AG09319 (cell line): ENCODE measurements around the gene ZMIZ1.

Source experiments
- DNase-seq: peaks from one replicate; pipeline ENCODE4 v3.0.0-alpha.2; 2010; ENCODE audit warnings: low read depth; ENCODE audit errors: extremely low read depth
- TF ChIP-seq, protein P1 (sequence below): IDR thresholded peaks from 2 replicates; pipeline ENCODE4 v1.5.1; 2011; ENCODE audit warnings: low read depth, mild to moderate bottlenecking, inconsistent platforms, low read length, moderate library complexity

ZMIZ1 gene

DNA sequence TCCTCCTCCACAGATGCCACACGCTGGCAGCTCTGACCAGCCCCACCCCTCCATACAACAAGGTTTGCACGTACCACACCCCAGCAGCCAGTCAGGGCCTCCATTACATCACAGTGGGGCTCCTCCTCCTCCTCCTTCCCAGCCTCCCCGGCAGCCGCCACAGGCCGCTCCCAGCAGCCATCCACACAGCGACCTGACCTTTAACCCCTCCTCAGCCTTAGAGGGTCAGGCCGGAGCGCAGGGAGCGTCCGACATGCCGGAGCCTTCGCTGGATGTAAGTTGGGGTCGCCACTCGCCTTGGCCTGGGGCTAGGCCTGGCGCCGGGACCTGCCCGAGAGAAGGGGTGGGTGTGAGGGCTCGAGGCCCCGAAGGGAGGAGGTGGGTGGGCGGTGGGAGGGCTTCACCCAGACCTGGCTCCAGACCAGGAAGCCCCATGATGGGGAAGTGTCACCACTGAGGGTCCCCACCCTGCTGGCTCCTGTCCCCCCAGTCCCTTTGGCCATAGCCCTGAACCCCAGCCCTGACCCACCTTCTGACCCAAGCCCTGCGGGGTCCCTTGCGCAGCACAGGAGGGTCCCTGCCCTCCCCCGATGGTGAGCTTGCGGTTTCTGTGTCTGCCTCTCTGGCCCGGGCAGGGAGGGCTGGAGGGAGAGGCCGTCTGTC is 242.3 kb downstream of the ZMIZ1 start:
- TF ChIP-seq, protein P1, sequence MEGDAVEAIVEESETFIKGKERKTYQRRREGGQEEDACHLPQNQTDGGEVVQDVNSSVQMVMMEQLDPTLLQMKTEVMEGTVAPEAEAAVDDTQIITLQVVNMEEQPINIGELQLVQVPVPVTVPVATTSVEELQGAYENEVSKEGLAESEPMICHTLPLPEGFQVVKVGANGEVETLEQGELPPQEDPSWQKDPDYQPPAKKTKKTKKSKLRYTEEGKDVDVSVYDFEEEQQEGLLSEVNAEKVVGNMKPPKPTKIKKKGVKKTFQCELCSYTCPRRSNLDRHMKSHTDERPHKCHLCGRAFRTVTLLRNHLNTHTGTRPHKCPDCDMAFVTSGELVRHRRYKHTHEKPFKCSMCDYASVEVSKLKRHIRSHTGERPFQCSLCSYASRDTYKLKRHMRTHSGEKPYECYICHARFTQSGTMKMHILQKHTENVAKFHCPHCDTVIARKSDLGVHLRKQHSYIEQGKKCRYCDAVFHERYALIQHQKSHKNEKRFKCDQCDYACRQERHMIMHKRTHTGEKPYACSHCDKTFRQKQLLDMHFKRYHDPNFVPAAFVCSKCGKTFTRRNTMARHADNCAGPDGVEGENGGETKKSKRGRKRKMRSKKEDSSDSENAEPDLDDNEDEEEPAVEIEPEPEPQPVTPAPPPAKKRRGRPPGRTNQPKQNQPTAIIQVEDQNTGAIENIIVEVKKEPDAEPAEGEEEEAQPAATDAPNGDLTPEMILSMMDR, result no peak

GRCh38 chr10:79311581-79312407 is 243.0 kb downstream of the ZMIZ1 start:
- TF ChIP-seq, protein P1, result no peak

More for the DNA sequence above, 242.3 kb downstream of the ZMIZ1 start:
- no peak for DNase-seq

DNA sequence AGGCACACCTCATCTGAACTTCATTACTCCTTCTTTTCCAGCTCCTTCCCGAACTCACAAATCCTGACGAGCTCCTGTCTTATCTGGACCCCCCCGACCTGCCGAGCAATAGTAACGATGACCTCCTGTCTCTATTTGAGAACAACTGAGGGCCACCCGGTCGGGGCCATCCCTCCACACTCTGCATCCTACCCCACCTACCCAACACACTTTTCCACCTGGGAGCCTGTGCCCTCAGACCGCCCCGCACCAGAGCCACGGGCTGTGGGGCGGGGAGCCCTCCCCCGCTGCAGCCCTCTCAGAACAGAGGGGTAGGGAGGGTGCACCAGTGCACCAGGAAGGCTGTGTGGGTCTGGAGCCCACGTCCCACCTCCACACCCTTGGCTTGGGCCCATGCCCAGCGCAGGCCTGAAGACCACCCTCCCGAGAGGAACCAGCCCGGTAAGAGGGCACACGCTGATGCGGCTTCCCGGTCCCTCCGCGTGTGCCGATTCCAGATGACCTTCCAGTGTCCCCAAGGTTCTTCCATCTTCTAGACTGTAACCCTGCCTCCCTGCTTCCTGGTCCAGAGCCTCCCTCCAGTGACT is 243.9 kb downstream of the ZMIZ1 start:
- DNase-seq, result no peak
- TF ChIP-seq, protein P1, result no peak

More at GRCh38 chr10:79311581-79312407, 243.0 kb downstream of the ZMIZ1 start:
- DNase-seq, result no peak

GRCh38 chr10:79313320-79313719 is 244.6 kb downstream of the ZMIZ1 start:
- no peak for DNase-seq
- TF ChIP-seq, protein P1, result no peak

- no peak for DNase-seq
- TF ChIP-seq, protein P1, result no peak
Measured at GRCh38 chr10:79313911-79314439, 245.2 kb downstream of the ZMIZ1 start.

- TF ChIP-seq, protein P1, result no peak
- no peak for DNase-seq
Measured at GRCh38 chr10:79314761-79315601, 246.2 kb downstream of the ZMIZ1 start.
